Vagina (tissue), 2 donors: ENCODE data around the gene INTS3.

Experiments
- POLR2A ChIP-seq, 2 donors: fragments of 450-650 bp; IDR thresholded peaks; one replicate each; pipeline ENCODE4 v1.6.1; 2017; ENCODE audit warnings: antibody characterized with exemption in 2 of 2, mild to moderate bottlenecking in 2 of 2, moderate library complexity in 2 of 2
- TF ChIP-seq, protein P1 (sequence below), 3 experiments: fragments of 450-650 bp in 2 of 3; fragments of 200-600 bp in 1 of 3; sonication (generic) in 1 of 3; IDR thresholded peaks; one replicate each; pipeline ENCODE4 v1.5.1; 2017 to 2019; ENCODE audit warnings: antibody characterized with exemption in 3 of 3, mild to moderate bottlenecking in 2 of 3, moderate library complexity in 2 of 3

DNA sequence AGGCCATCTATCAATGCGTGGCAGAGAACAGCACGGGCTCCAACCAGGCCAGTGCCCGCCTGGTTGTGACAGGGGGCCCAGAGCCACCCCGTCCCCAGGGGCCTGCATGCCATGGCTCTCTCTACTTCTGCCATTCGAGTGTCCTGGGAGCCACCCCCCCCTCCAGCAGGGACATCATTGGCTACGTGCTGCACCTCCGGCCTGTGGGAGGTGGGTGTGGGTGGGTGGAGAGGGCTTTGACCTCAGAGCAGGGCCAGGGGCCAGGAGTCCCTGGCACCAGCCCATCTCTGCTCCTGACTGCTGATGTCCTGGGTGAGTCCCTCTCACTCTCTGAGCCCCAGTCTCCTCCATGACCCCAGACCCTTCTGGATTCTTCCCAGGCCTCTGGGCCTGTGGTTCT is 72.7 kb downstream of the INTS3 start:
- TF ChIP-seq, protein P1, sequence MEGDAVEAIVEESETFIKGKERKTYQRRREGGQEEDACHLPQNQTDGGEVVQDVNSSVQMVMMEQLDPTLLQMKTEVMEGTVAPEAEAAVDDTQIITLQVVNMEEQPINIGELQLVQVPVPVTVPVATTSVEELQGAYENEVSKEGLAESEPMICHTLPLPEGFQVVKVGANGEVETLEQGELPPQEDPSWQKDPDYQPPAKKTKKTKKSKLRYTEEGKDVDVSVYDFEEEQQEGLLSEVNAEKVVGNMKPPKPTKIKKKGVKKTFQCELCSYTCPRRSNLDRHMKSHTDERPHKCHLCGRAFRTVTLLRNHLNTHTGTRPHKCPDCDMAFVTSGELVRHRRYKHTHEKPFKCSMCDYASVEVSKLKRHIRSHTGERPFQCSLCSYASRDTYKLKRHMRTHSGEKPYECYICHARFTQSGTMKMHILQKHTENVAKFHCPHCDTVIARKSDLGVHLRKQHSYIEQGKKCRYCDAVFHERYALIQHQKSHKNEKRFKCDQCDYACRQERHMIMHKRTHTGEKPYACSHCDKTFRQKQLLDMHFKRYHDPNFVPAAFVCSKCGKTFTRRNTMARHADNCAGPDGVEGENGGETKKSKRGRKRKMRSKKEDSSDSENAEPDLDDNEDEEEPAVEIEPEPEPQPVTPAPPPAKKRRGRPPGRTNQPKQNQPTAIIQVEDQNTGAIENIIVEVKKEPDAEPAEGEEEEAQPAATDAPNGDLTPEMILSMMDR (IDR thresholded peaks at IDR 0.05) = no peak
- no peak for TF ChIP-seq POLR2A (IDR thresholded peaks at IDR 0.05)
